Activated naive CD4-positive, alpha-beta T cell treated with anti-CD3 and anti-CD28 coated beads, Interleukin-2, amount 50 U/mL, for 24 hours (primary cell): ENCODE data around the gene SWSAP1.
A peak's percentile ranks its signal among the peaks of the same experiment; 100 is the strongest.

ENCODE experiments used
- H3K27ac Mint-ChIP-seq: one replicate; pipeline ENCODE4 v1.8.0; 2021; ENCODE audit warnings: mild to moderate bottlenecking, mixed read lengths
- H3K27me3 Mint-ChIP-seq: one replicate; pipeline ENCODE4 v1.8.0; 2021; ENCODE audit warnings: mixed read lengths
- H3K36me3 Mint-ChIP-seq: one replicate; pipeline ENCODE4 v1.8.0; 2021; ENCODE audit warnings: mixed read lengths
- H3K4me1 Mint-ChIP-seq: one replicate; pipeline ENCODE4 v1.8.0; 2021; ENCODE audit warnings: mixed read lengths
- H3K4me3 Mint-ChIP-seq: one replicate; pipeline ENCODE4 v1.8.0; 2021; ENCODE audit warnings: mild to moderate bottlenecking, mixed read lengths
- H3K9me3 Mint-ChIP-seq: one replicate; pipeline ENCODE4 v1.8.0; 2021; ENCODE audit warnings: mixed read lengths

The SWSAP1 gene

DNA sequence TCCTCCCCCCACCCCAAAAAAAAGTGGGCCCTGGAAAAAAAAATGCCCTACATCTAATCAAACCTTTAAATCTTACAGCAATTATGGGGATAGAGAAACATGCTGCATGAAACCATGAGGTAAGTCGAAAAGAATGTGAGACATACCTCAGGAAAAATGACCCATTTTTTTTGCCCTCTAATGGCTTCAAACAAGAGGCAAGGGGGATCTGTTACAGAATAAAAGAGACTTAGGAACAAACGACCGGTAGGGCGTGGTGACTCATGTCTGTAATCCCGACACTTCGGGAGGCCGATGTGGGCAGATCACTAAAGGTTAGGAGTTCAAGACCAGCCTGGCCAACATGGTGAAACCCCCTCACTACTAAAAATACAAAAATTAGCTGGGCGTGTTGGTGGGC is 36.2 kb downstream of the SWSAP1 start:
- no peaks in the 10 kb centered on the region for H3K9me3 Mint-ChIP-seq
- no peaks in the 10 kb centered on the region for H3K36me3 Mint-ChIP-seq
- no peak overlapping the region for H3K27ac Mint-ChIP-seq
- H3K4me1 Mint-ChIP-seq, result no peaks in the 10 kb centered on the region
- peaks cover 6% of the 10 kb centered on the region for H3K27me3 Mint-ChIP-seq
- no peak overlapping the region for H3K4me3 Mint-ChIP-seq

GRCh38 chr19:11414544-11414943 is 40.1 kb downstream of the SWSAP1 start:
- Mint-ChIP-seq H3K4me1 (peaks cover 4% of the 10 kb centered on the region), H3K4me3 (no peak overlapping the region), H3K27me3 (peaks cover 7% of the 10 kb centered on the region), H3K36me3 (no peaks in the 10 kb centered on the region), H3K9me3 (no peaks in the 10 kb centered on the region), H3K27ac (no peak overlapping the region)

DNA sequence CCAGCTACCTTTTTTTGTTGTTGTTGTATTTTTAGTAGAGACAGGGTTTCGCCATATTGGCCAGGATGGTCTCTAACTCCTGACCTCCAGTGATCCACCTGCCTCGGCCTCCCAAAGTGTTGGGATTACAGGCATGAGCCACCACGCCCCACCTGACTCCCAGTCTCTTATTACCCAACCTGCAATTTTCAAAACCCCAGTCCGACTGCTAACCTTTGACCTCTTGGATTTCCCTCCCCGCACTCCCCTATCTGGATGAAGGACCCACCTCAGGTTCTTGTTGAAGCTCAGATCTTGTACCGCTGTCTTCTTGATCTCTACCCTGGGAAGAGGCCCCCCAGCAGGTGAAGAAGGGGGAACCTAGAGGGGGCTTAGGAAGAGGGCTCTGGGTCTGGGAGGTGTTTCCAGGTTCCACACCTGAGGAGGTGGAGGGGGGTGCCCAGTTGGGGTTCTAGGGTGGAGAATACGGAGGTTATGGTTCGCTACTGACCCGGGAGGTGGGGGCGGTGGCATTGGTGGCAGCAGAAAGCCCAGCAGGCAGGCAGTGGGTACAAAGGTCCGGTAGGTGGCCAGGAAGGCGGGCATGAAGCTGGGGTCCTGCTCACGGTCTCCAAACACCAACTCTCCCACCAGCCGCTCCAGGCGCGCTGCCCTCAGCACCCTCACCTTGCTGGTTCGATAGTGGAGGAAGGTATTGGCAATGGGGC is 42.0 kb downstream of the SWSAP1 start:
- H3K27me3 Mint-ChIP-seq, result peaks cover 16% of the 10 kb centered on the region
- H3K9me3 Mint-ChIP-seq, result no peaks in the 10 kb centered on the region
- H3K4me3 Mint-ChIP-seq, result no peak overlapping the region
- H3K4me1 Mint-ChIP-seq, result peaks cover 17% of the 10 kb centered on the region
- no peaks in the 10 kb centered on the region for H3K36me3 Mint-ChIP-seq
- peak overlapping the region; percentile 3 for H3K27ac Mint-ChIP-seq

DNA sequence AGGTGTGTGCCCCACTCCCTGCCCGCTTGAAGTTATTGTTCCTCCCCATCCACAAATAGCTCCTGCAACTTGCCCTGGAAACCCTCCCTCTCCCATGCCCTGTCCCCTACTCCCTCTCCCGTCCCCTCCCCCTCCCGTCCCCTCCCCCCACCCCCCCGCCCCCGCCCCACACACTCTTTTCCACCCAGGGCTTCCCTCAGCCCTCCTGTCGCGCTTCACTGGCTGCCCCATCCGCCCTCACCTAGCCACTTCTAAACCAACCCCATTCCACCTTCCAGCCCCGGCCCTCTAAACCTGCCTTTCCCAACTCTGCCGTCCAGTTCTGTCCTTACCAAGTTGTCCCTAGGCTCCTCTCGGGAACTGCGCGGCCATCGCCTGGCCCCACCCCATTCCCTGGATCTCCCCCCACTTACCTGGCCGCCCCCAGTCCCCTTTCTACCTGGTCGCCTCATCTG is 43.7 kb downstream of the SWSAP1 start:
- Mint-ChIP-seq H3K36me3 (no peaks in the 10 kb centered on the region), H3K27me3 (peaks cover 26% of the 10 kb centered on the region), H3K4me1 (peaks cover 30% of the 10 kb centered on the region), H3K27ac (no peak overlapping the region), H3K4me3 (no peak overlapping the region), H3K9me3 (no peaks in the 10 kb centered on the region)

DNA sequence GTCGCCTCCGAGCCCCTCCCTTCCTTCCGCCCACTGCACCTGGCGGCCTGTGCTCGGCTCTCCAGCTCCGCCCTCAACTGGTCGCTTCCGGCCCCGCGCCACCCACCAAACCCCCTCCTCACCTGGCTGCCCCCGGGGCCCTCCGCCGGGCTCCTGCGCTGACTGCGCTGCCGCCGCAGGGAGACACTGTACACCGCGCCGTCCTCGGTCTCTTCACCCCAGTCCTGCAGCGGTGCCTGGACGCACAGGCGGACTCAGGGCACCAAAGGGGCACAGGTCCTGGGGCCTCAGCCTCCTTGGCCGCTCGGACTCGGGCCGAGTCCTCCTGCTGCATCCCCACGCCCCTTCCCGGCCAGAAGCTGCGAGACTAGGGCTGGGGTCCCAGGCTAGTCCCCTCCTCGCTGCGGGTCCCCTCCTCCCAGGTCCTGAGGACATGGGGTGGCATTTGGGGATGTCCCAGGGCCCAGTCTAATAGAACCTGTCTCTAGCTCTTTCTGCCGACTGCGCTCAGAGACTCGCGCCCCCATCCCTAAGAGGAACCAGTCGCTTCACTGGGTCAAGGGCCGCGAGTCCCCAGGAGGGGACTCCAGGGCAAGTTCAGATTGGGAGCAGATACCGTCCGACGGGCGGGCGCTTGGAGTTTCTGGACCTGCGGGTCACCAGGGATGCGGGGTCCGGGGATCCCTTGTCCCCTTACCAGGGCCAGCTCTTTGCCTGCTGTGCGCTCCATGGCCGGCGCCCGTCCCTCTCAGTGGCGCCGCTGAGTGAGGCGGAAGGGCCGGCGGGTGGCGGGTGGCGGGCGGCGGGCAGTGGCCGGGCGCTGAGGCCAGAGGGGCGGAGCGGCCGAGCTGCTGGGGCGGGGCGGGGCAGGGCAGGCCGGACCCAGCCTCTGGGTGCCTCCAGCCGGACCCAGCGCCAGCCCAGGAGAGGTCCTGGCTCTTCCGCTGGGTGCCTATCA is 44.4 kb downstream of the SWSAP1 start, which contains the start of gene RGL3:
Gene RGL3 (minus strand): TSS at position 766 of the 958 bp plus-strand sequence. CDS start 36 bp downstream, at position 730.
- Mint-ChIP-seq H3K27me3 (peaks cover 31% of the 10 kb centered on the region), H3K4me1 (peaks cover 37% of the 10 kb centered on the region), H3K36me3 (no peaks in the 10 kb centered on the region), H3K27ac (no peak within 1 kb of the TSS), H3K4me3 (peak within 1 kb of the TSS; percentile 54), H3K9me3 (no peaks in the 10 kb centered on the region)

GRCh38 chr19:11420429-11421370 is 46.2 kb downstream of the SWSAP1 start:
- H3K9me3 Mint-ChIP-seq, result no peaks in the 10 kb centered on the region
- H3K36me3 Mint-ChIP-seq, result no peaks in the 10 kb centered on the region
- H3K4me3 Mint-ChIP-seq, result peak overlapping the region; percentile 76
- peaks cover 36% of the 10 kb centered on the region for H3K27me3 Mint-ChIP-seq
- no peak overlapping the region for H3K27ac Mint-ChIP-seq
- H3K4me1 Mint-ChIP-seq, result peaks cover 38% of the 10 kb centered on the region

DNA sequence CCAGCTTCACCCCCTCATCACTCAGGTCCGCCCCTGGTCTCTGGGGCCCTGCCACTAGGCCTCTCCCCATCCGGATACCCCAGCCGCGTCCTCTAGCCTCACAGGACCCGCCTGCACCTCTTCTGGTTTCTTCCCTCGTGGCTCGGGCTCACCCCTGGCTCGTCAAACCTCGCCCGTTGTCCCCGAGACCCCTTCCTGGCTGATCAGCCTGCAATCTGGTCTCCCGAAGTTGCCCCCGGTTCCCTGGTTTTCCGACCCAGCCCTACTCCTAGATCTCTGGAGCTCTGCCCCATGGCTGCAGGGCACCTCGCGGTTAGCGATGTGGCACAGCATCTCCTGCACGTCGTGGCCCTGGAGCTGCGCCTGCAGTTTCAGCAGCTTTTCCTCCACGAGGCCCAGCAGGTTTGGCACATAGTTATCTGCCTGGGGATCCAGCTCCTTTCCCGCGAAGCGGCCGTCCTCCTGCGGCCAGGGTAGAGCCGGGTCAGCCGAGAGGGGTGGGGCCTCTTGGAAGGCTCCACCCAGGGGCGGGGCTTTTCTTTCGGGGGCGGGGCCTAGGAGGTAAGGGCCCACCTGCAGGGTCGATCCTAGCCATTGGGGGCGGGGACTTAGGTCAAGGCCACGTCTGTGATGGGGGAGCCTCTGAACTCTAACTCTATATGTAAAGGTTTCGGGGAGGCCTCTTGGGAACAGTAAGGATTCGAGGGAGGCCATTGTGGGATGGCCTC is 47.1 kb downstream of the SWSAP1 start:
- no peaks in the 10 kb centered on the region for H3K36me3 Mint-ChIP-seq
- H3K4me3 Mint-ChIP-seq, result peak overlapping the region; percentile 76
- H3K9me3 Mint-ChIP-seq, result no peaks in the 10 kb centered on the region
- H3K27me3 Mint-ChIP-seq, result peaks cover 34% of the 10 kb centered on the region
- H3K27ac Mint-ChIP-seq, result no peak overlapping the region
- peaks cover 38% of the 10 kb centered on the region for H3K4me1 Mint-ChIP-seq

DNA sequence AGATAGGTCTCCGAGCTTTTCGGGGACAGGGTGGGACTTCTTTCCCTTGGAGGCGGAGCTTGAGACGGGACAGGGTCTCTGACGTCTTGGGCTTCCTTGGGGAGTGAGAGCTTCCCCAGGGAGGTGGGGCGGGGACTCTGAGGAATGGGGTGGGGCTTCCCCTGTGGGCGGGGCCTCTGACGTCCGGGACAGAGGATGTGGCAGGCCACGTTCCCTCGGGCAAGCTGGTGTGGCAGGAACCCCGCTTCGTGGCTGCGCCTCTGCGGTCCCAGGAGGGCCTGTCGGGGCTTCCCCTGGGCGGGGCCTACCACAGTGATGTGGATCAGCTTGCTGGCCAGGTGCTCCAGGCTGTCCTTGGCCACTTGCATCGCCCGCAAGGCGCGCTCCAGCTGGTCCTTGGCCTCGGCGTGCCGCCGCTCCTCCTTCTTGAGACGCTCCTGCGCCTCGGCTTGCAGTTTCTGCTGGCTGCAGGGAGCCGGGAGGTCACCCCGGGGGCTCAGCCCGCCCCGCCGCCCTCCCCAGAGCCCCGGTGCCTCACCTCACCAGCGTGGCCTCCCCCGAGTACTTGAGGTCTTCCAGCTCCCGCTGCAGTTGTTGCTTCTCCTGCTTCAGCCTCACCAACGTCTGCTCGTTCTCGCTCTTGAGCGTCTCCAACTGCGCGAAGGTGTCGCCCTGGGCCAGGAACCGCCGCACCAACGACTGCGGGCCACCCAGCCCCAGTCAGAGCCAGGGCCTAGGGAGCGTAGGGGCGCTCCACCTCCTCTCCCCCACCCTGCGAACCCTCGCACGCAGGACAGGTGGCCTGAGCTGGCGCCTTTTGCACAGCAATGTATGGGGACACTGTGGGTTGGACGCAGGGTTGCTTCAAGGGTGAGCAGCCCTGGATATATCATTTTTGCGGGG is 47.9 kb downstream of the SWSAP1 start:
- H3K27ac Mint-ChIP-seq, result no peak overlapping the region

DNA sequence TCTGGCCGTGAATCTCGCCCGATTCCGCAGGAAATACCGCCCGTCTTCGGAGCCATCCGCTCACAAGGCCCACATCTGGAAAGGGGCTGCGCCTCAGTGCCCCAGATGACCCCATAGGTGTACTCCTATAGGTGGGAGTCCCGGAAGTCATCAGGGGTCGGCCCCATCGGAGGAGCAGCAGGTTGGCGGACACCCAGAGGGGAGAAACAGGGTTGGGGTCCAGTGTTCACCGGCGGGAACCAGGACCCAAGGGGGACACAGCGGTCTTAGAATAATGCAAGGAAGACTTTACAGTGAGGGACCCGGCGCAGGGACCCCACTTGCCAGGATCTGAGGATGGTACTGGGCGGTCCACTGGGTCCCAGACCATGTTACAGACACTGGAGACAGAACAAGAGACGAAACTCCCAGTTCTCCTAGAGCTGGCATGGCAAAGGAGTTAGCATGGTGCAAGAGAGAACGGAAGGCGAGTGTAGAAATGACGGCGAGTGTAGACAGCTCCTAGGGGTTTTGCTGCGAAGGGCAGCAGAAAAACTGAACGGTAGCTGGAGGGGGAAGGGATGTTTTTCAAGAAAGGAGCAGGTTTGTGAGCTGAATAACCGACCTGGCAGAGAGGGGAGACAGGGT is 48.8 kb downstream of the SWSAP1 start:
- Mint-ChIP-seq H3K36me3 (no peaks in the 10 kb centered on the region), H3K4me1 (peaks cover 38% of the 10 kb centered on the region), H3K4me3 (peak overlapping the region; percentile 71), H3K27ac (no peak overlapping the region), H3K27me3 (peaks cover 31% of the 10 kb centered on the region), H3K9me3 (no peaks in the 10 kb centered on the region)

More for the DNA sequence above, 47.9 kb downstream of the SWSAP1 start:
- Mint-ChIP-seq H3K4me3 (peak overlapping the region; percentile 76), H3K4me1 (peaks cover 38% of the 10 kb centered on the region), H3K9me3 (no peaks in the 10 kb centered on the region), H3K36me3 (no peaks in the 10 kb centered on the region), H3K27me3 (peaks cover 33% of the 10 kb centered on the region)

DNA sequence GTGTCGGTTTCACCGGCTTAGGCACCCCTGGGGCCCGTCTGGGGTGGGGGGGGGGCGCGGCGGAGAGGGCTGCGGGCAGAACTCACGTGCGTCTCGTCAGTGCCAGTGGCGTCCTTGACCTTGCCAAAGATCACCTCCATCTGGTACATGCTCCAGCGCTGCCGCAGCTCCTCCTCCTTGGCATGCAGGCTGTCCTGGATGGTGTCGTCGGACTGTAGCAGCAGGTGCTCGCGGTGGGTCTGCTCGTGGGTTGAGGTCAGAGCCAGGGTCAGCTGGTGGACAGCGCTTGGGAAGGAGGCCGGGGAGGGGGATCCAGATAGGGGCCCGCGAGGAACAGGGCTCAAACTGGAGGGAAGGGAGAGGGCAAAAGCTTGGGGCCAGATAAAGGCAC is 49.3 kb downstream of the SWSAP1 start:
- no peaks in the 10 kb centered on the region for H3K36me3 Mint-ChIP-seq
- peaks cover 31% of the 10 kb centered on the region for H3K27me3 Mint-ChIP-seq
- H3K9me3 Mint-ChIP-seq, result no peaks in the 10 kb centered on the region
- H3K4me3 Mint-ChIP-seq, result peak overlapping the region; percentile 71
- H3K4me1 Mint-ChIP-seq, result peaks cover 37% of the 10 kb centered on the region
- no peak overlapping the region for H3K27ac Mint-ChIP-seq
